Activated naive CD4-positive, alpha-beta T cell treated with anti-CD3 and anti-CD28 coated beads, Interleukin-2, amount 10 ng/mL, durations not matched to agents 7 days and 5 days (primary cell): ENCODE data around the gene MEGF10.

Experiments
- CTCF ChIA-PET: fragments of 350-600 bp; sonication (Branson Sonifier 250); formaldehyde crosslinking; loops from one replicate; lab custom pipeline; 2021; ENCODE audit warnings: antibody characterized with exemption; lab: Charles Lee
- DNase-seq: peaks from one replicate; pipeline ENCODE4 v3.0.0-alpha.2; 2020
- H3K27ac Mint-ChIP-seq: one replicate; pipeline ENCODE4 v1.8.0; 2021; ENCODE audit warnings: mild to moderate bottlenecking, moderate library complexity, mixed read lengths
- H3K27me3 Mint-ChIP-seq: one replicate; pipeline ENCODE4 v1.8.0; 2021; ENCODE audit warnings: mild to moderate bottlenecking, mixed read lengths
- H3K36me3 Mint-ChIP-seq: one replicate; pipeline ENCODE4 v1.8.0; 2021; ENCODE audit warnings: mixed read lengths
- H3K4me1 Mint-ChIP-seq: one replicate; pipeline ENCODE4 v1.8.0; 2021; ENCODE audit warnings: mixed read lengths
- H3K4me3 Mint-ChIP-seq: one replicate; pipeline ENCODE4 v1.8.0; 2021; ENCODE audit warnings: mild to moderate bottlenecking, moderate library complexity, mixed read lengths
- H3K9me3 Mint-ChIP-seq: one replicate; pipeline ENCODE4 v1.8.0; 2021; ENCODE audit warnings: mixed read lengths

Gene MEGF10

DNA sequence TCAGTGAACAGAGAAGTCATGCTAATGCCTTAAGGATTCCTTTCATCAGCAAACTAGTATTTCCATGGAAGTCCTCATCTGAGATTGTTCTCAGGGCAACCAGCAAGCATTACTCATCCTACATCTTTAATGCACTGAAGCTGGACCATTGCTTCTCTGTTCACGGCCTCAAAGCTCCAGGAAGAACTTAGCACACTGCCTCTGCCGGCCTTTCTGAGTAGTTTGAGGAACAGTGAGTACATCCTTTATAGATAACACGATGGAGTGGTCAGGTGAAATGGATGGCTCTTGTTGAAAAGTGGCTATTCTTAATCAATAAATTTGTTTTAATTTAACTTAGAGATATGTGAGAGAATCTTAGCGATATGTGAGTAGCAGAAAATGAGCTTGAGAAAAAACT lies 35.8 kb downstream of the MEGF10 start:
- CTCF ChIA-PET = no interaction called here
- H3K36me3 Mint-ChIP-seq = no peaks in the 10 kb centered on the region
- no peak overlapping the region for H3K4me3 Mint-ChIP-seq
- H3K27ac Mint-ChIP-seq = no peak overlapping the region
- DNase-seq = no peak
- no peaks in the 10 kb centered on the region for H3K4me1 Mint-ChIP-seq
- peaks cover 4% of the 10 kb centered on the region for H3K27me3 Mint-ChIP-seq
- no peaks in the 10 kb centered on the region for H3K9me3 Mint-ChIP-seq

DNA sequence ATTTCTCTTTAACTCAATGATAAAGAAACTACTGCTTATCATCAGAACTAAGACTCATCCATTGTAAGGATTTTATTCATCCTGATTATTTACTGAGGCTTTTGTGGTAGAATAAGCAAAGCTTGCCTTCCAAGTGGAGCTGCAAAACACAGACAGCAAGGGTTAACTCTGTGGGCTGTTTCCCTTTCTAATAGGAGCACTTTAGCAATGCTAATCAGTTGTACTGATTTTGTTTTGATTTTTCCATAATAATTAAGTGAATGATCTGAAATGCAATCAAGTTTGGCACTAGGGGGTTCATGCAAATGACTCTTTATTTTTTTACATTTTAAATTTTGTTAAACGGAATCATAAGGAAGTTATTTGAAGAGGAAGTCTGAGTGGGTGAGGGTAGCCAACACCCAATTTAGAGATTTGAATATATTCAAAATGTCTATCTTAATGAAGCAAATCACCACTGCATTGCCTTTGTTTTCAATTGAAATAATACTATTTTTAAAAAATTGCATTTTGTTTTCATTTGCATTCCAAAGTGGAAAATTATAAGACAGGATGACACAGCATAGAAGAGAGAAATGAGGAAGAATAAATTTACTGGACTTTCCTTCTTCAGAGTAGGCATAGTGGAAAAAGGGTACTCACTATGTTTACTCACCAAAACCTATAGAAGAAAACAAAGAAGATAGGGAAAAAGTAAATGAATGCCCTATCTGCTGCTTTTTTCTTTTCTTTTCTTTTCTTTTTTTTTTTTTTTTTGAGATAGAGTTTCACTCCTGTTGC lies 36.6 kb downstream of the MEGF10 start:
- DNase-seq = no peak
- H3K27me3 Mint-ChIP-seq = peaks cover 8% of the 10 kb centered on the region
- CTCF ChIA-PET = no interaction called here
- H3K27ac Mint-ChIP-seq = no peak overlapping the region
- H3K4me3 Mint-ChIP-seq = no peak overlapping the region
- H3K36me3 Mint-ChIP-seq = no peaks in the 10 kb centered on the region
- H3K4me1 Mint-ChIP-seq = no peaks in the 10 kb centered on the region
- H3K9me3 Mint-ChIP-seq = no peaks in the 10 kb centered on the region

DNA sequence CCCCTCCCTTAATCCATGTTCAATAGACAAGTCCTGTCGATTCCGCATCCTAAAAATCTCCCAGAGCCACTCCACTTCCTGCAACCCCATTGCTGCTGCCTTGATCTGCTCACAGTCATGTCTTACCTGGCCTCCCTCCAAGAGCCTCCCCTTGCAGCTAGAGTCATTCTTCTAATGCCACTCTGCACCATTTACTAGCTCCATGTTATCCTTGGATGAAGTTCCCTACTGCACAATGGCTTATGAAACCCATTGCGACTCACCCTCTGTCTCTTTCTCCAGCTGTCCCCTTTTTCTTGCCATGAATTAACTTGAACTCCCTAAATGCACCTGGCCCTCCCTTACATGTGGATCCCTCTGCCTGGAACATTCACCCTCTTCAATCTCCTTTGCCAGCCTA lies 39.5 kb downstream of the MEGF10 start:
- Mint-ChIP-seq H3K27ac (no peak overlapping the region), H3K36me3 (no peaks in the 10 kb centered on the region), H3K4me3 (no peak overlapping the region), H3K9me3 (no peaks in the 10 kb centered on the region), H3K27me3 (peaks cover 8% of the 10 kb centered on the region), H3K4me1 (no peaks in the 10 kb centered on the region)
- no peak for DNase-seq
- CTCF ChIA-PET = no interaction called here

DNA sequence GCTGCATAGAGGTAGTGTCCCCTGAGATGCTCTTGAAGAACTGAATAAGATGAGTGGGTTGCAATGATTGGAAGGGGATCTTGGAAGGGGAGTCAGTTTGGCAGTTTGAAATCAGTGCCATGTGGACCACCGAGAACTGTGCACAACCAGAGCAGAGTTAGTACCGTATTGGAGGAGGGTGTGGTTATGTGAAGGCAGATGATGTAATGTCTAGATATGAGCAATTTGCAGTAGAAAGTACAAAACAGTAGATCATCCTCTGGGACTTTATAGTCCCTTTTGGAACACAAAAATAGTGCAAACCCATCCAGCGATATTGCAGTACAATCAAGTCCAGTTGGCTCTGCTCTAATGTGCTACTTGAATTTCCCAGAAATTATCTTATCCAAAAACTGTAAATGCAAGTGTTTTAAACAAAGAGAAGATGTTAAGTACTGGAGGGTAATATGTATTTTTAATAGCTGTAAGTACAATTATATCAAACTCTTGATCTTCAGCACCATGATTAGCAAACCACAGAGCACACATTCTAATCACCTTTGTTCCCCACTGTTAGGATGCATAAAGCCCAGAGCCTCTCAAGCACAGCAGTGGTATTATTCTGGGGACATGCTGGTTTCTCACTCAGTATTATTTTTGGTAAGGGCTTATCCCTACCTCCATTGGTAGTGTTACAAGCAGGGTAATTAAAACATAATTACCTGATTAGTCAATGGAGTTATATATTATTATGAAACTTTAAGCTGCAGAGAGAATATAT lies 41.5 kb downstream of the MEGF10 start:
- no peaks in the 10 kb centered on the region for H3K36me3 Mint-ChIP-seq
- CTCF ChIA-PET = no interaction called here
- H3K4me1 Mint-ChIP-seq = no peaks in the 10 kb centered on the region
- no peak overlapping the region for H3K4me3 Mint-ChIP-seq
- H3K9me3 Mint-ChIP-seq = no peaks in the 10 kb centered on the region
- no peak overlapping the region for H3K27ac Mint-ChIP-seq
- no peak for DNase-seq
- peaks cover 8% of the 10 kb centered on the region for H3K27me3 Mint-ChIP-seq

DNA sequence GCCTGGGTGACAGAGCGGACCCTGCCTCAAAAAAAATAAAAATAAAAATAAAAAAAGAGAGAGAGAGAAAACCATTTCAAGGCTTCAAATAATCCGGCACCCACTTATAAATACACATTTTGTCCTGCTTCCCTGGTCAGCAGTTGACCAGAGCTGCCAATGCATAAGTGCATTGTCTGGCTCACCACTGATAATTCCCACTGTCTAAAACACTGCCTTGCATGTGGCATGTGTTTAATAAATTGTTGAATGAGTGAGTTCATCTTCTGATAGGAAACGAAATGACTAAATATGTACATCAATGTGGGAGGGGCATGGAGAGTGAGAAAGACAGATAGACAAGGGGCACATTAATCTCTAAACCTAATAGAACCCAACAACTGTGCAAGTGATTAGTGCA lies 42.9 kb downstream of the MEGF10 start:
- Mint-ChIP-seq H3K4me3 (no peak overlapping the region), H3K4me1 (no peaks in the 10 kb centered on the region), H3K27ac (no peak overlapping the region), H3K27me3 (peaks cover 8% of the 10 kb centered on the region), H3K9me3 (no peaks in the 10 kb centered on the region), H3K36me3 (no peaks in the 10 kb centered on the region)
- no peak for DNase-seq
- CTCF ChIA-PET = no interaction called here

DNA sequence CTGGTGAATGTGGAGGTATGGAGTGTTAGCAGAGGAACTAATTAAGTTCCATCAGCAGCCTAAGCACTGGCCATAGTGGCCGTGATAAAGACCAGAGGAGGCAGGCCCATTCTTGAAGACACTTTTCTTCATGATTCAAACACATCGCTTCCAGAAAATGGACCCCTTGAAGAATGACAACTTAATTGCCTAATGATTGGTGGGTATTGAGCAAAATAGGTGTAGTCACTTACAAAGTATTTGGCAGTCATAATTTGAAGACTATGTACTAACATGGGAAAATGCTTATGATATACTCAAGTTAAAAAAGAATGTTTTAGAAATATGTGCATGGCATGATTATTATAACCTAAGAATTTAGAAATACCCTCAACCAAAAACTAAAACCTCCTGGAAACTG lies 44.8 kb downstream of the MEGF10 start:
- no peaks in the 10 kb centered on the region for H3K9me3 Mint-ChIP-seq
- H3K27me3 Mint-ChIP-seq = peaks cover 5% of the 10 kb centered on the region
- CTCF ChIA-PET = no interaction called here
- H3K27ac Mint-ChIP-seq = no peak overlapping the region
- H3K4me1 Mint-ChIP-seq = no peaks in the 10 kb centered on the region
- no peak overlapping the region for H3K4me3 Mint-ChIP-seq
- no peaks in the 10 kb centered on the region for H3K36me3 Mint-ChIP-seq
- no peak for DNase-seq

DNA sequence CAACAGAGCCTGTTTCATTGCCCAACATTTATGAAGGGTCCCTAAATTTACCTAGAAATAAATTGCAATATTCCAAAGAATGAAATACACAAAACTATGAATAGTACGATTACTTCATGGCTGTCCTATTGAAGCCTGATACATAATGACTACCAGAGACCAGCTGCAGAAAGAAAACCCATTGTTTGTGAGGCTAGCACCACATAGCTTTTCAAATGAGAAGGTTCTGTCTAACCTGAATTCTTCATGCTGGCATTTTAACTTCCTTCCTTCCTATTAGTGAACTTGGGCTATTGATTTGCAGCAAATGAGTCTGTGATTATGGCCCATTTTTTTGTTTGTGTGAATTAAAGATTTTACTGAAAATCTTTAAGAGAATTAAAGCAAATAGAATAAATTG lies 47.3 kb downstream of the MEGF10 start:
- CTCF ChIA-PET = no interaction called here
- no peaks in the 10 kb centered on the region for H3K9me3 Mint-ChIP-seq
- DNase-seq = no peak
- H3K4me1 Mint-ChIP-seq = no peaks in the 10 kb centered on the region
- H3K4me3 Mint-ChIP-seq = no peak overlapping the region
- no peak overlapping the region for H3K27ac Mint-ChIP-seq
- no peaks in the 10 kb centered on the region for H3K27me3 Mint-ChIP-seq
- H3K36me3 Mint-ChIP-seq = no peaks in the 10 kb centered on the region

DNA sequence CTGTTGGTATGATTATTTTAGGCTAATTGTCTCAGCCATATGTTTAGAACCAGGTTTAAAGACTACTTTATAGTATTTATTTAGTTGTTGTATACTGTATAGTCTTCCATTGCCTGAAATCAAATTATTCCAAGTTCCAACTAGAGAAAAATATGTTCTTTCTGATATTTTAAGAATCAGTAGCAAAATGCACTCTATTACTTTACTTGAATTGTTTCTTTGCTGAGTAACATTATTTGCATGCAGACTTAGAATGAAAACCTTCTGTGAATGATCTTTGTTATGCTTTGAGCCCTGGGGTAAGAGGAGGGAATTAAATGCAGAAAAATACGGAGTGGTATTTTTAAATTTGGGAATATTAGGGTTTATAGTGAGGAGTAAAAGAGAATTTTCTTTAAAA lies 47.9 kb downstream of the MEGF10 start:
- no peaks in the 10 kb centered on the region for H3K9me3 Mint-ChIP-seq
- CTCF ChIA-PET = no interaction called here
- H3K4me3 Mint-ChIP-seq = no peak overlapping the region
- no peaks in the 10 kb centered on the region for H3K27me3 Mint-ChIP-seq
- H3K36me3 Mint-ChIP-seq = no peaks in the 10 kb centered on the region
- H3K27ac Mint-ChIP-seq = no peak overlapping the region
- H3K4me1 Mint-ChIP-seq = no peaks in the 10 kb centered on the region
- no peak for DNase-seq

DNA sequence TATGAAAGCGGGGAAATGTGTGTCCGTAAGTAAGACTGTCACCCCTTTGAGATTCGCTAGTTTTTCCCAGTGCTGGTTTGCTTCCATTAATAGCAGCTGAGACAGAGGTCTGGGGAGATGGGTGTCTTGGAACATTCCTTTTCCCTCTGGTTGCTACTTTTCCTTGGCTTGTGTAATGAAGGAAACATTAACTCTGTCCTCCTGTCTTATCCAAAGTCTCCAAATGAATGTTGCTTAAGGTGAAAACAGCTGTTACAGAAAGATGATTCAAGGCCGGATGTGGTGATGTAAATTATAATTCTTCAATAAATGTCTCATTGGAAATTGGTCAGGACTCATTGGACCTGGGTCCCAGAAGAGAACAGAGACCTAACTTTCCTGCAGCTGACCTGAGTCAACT lies 50.0 kb downstream of the MEGF10 start:
- CTCF ChIA-PET = no interaction called here
- Mint-ChIP-seq H3K4me1 (no peaks in the 10 kb centered on the region), H3K27me3 (peaks cover 4% of the 10 kb centered on the region), H3K4me3 (no peak overlapping the region), H3K27ac (no peak overlapping the region), H3K36me3 (no peaks in the 10 kb centered on the region), H3K9me3 (no peaks in the 10 kb centered on the region)
- no peak for DNase-seq

DNA sequence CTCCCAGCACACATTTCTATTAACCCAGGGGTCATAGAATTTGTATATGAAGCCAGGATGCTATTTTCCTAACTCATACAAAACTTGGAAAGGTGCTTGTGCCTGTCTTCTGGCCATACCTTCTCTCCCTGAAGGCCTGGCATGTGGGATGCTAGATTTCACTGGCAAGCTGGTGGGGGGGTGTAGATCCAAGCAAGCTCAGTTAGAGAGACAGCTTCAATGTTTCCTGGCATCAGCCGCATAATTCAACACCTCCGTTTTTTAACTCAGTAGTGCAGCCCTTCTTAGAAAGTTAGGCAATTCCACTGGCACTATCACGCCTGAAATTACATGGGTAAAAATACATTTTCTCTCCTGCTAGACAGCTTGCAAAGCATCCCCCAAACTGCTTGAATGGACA lies 51.8 kb downstream of the MEGF10 start:
- no peaks in the 10 kb centered on the region for H3K4me1 Mint-ChIP-seq
- no peak for DNase-seq
- peaks cover 4% of the 10 kb centered on the region for H3K27me3 Mint-ChIP-seq
- no peak overlapping the region for H3K27ac Mint-ChIP-seq
- no peaks in the 10 kb centered on the region for H3K36me3 Mint-ChIP-seq
- no peaks in the 10 kb centered on the region for H3K9me3 Mint-ChIP-seq
- H3K4me3 Mint-ChIP-seq = no peak overlapping the region
- CTCF ChIA-PET = no interaction called here

DNA sequence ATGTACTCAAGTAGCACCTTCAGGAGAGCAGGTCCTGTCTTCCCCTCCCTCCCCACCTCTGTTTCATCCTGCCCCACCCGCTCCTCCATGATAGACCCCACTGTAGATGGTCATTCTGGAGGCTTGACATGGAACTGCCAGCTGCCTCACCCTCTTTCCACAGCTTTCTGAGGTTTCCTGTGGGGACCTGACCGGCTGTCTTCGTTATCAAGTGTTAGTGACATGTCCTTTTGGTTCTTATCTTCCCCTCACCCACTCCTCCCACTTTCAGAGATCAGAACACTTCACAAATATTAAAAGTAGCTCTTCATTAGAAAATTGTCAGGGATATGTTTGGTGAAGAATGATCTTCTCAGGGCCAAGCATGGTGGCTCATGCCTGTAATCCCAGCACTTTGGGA lies 52.7 kb downstream of the MEGF10 start:
- no peak overlapping the region for H3K4me3 Mint-ChIP-seq
- no peaks in the 10 kb centered on the region for H3K36me3 Mint-ChIP-seq
- no peaks in the 10 kb centered on the region for H3K4me1 Mint-ChIP-seq
- H3K9me3 Mint-ChIP-seq = no peaks in the 10 kb centered on the region
- H3K27me3 Mint-ChIP-seq = peaks cover 4% of the 10 kb centered on the region
- CTCF ChIA-PET = interaction anchor here (1.0 kb wide), 1 partner anchor 31 kb away, joined by 3 read pairs; no protein-coding TSS in a partner anchor
- no peak for DNase-seq
- no peak overlapping the region for H3K27ac Mint-ChIP-seq

DNA sequence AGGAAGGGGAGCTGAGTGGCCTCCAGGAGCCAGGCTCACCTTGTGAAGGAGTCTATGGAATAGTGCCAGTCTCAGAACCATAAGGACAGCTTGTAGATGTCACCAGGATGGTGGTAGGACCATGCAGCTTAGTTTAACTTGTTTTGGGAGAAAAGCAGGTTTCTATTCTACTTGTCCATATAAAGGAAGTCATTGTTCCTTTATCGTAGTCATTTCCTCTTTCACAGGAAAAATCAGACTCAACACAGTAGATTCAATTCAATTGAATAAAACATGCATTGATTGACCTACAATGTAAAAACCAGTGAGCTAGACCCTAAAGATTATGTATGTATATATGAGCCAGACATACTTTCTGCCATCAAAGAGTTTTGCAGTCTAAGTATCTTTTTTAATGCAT lies 53.3 kb downstream of the MEGF10 start:
- CTCF ChIA-PET = interaction anchor here (1.0 kb wide), 1 partner anchor 31 kb away, joined by 3 read pairs; no protein-coding TSS in a partner anchor
- Mint-ChIP-seq H3K4me1 (no peaks in the 10 kb centered on the region), H3K4me3 (no peak overlapping the region), H3K9me3 (no peaks in the 10 kb centered on the region), H3K27ac (no peak overlapping the region), H3K27me3 (peaks cover 4% of the 10 kb centered on the region), H3K36me3 (no peaks in the 10 kb centered on the region)
- DNase-seq = no peak

DNA sequence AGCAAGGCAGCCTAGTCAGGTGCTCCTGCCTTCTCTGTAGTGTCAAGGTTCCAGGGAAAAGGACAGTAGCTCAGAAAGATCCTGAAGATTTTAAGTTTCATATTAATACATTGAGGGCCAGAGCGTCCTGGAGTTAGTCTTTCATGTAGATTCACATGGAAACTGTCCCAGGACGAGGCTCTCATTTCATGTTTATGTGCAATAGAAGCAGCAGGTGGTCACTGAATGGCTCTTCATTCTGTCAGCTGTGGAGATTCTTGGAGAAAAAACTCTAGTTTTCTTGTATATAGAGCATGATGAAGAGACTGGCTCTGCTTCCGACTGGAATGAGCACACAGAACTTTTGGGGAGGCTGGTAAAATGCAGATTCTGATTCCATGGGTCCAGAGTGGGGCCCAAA lies 54.3 kb downstream of the MEGF10 start:
- Mint-ChIP-seq H3K9me3 (no peaks in the 10 kb centered on the region), H3K36me3 (no peaks in the 10 kb centered on the region), H3K27me3 (peaks cover 4% of the 10 kb centered on the region), H3K4me3 (no peak overlapping the region), H3K27ac (no peak overlapping the region), H3K4me1 (no peaks in the 10 kb centered on the region)
- no peak for DNase-seq
- CTCF ChIA-PET = no interaction called here

DNA sequence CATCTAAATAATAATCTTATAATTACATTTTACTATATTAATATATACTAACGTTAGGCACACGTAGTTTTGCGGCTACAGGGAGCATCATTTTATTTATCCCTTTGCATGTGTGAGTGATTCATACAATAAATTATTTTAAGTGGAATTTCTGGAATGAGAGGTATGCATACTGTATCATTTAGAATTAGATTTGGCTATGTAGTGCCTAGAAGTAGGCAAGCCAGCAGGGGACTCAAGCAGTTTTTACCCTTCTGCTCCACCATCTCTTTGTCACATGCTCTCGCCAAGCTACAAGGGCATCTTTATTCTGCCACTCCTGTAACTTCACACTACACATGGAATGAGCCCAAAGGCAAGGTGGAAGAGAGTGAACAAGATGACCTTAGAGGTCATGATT lies 60.8 kb downstream of the MEGF10 start:
- CTCF ChIA-PET = no interaction called here
- H3K27ac Mint-ChIP-seq = no peak overlapping the region
- H3K9me3 Mint-ChIP-seq = no peaks in the 10 kb centered on the region
- DNase-seq = no peak
- no peaks in the 10 kb centered on the region for H3K36me3 Mint-ChIP-seq
- H3K27me3 Mint-ChIP-seq = peaks cover 6% of the 10 kb centered on the region
- H3K4me1 Mint-ChIP-seq = no peaks in the 10 kb centered on the region
- no peak overlapping the region for H3K4me3 Mint-ChIP-seq

DNA sequence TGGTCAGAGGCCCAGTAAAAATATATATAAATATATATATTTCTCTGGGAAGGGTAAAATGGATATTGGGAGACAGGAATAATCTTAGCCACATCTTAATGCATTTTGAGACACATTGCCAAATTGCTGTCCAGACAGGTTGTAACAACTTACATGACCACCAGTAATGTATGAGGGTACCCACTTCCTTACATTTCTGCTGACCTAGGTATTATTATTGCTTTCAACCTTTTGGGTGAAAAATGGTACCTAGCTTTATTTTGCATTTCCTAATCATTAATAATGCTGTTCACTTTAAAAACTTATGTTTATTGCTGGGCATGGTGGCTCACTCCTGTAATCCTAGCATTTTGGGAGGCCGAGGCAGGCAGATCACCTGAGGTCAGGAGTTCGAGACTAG lies 61.5 kb downstream of the MEGF10 start:
- CTCF ChIA-PET = no interaction called here
- no peak overlapping the region for H3K4me3 Mint-ChIP-seq
- no peak overlapping the region for H3K27ac Mint-ChIP-seq
- no peaks in the 10 kb centered on the region for H3K9me3 Mint-ChIP-seq
- no peaks in the 10 kb centered on the region for H3K4me1 Mint-ChIP-seq
- DNase-seq = no peak
- no peaks in the 10 kb centered on the region for H3K36me3 Mint-ChIP-seq
- H3K27me3 Mint-ChIP-seq = peaks cover 6% of the 10 kb centered on the region
